LHCN-M2 (cell line): ENCODE results near the gene ABCB9. TPM values are rescaled to one million over a fixed set of nuclear protein-coding genes. Genes with fewer than 3 reads are reported as not detected.
"Not testable (repeated sequence)": the region's sequence is repeated elsewhere in the genome, so short reads cannot be mapped to it uniquely, and the experiment has no call there.

Experiments
- DNase-seq: peaks from one replicate; pipeline ENCODE4 v3.0.0-alpha.2; 2012; ENCODE audit warnings: low read depth
- total RNA-seq: library from RNA; depleted of rRNA; stranded (reverse); fragments of >200 nt; gene quantifications from 2 replicates; pipeline ENCODE4 v1.2.3, GENCODE V29; 2014

The ABCB9 gene
- total RNA-seq, 1 experiment from 2014 or later = 7.8 TPM

DNA sequence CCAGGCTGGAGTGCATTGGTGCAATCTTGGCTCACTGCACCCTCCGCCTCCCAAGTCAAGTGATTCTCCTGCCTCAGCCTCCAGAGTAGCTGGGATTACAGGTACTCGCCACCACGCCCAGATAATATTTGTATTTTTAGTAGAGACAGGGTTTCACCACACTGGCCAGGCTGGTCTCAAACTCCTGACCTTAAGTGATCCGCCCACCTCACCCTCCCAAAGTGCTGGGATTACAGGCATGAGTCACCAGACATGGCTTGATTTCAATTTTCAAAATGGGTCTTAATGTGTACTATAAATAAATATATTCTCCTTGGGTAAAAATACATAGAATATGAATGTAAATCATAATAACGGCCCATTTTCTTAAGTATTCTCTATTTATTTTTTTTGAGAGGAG lies 24.9 kb downstream of the ABCB9 start:
- DNase-seq = peak; percentile 56

DNA sequence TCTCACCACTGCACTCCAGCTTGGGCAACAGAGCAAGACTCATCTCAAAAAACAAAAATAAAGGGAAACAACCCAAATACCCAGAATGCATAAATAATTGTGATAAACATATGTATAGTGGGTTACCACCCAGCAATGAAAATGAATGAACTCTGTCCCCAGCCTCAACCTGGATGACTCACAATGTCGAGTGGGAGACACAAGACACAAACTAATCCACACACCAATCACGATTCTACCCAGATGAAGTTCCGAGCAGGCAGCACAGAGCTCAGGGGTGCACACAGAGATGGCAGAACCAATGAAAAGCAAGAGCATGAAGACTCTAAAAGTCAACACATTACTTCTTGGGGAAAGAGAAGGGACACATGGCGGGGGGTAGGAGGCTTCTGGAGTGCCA lies 27.1 kb downstream of the ABCB9 start:
- no peak for DNase-seq

DNA sequence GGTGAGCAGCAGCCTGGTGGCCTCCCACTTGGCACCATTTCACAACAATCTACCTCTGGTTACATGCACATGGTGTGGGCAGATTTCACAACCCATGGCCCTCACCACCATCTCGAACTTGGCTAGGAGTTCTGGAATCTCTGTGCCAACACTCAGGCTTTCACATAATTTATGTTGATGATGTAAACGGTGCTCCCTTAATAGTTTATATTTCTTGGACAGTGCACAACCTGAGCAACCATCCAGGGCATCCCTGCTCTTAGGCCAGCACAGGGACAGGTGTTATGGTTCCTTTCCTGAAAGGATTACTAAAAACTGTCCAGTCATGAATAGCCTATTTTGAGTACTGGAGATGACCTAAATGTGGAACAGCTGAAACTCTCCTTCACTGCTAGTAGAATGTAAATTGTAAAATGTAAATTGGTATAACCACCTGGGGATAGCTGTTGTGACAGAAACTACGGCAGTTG lies 28.6 kb downstream of the ABCB9 start:
- DNase-seq = peak; percentile 14

DNA sequence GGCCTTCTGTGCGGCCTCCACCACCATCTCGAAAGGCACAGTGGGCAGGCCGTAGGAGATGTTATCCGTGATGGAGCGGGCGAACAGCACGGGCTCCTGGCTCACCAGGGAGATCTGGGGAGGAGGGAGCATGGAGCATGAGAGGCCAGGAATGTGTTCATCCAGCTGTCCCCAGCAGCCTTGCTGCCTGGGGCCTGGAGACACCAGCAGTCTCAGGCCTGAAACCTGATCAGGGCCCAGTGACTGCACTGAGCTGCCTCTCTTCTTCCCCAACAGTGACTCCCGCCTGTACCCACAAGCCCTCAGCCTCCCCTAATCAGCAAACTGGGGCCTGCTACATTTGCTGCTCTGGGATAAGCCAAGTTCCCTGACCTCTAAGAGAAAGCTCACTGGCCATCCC lies 30.9 kb downstream of the ABCB9 start:
- no peak for DNase-seq

DNA sequence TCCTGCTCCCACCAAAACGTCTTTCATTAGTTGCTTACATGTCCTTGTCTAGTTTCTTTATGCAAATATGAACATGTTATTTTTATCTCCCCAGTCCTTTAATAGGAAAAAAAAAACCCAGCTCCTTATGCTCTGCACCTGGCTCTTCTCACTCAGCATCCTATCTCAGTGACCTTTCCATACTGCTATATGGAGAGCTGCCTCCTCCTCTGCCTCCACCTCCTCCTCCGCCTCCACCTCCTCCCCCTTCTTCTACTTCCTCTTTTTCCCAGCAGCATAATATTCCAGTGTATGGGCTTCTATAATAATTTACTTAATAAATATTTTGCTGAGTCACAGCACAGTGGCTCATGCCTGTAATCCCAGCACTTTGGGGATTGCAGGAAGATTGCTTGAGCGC lies 31.5 kb downstream of the ABCB9 start:
- DNase-seq = no peak

DNA sequence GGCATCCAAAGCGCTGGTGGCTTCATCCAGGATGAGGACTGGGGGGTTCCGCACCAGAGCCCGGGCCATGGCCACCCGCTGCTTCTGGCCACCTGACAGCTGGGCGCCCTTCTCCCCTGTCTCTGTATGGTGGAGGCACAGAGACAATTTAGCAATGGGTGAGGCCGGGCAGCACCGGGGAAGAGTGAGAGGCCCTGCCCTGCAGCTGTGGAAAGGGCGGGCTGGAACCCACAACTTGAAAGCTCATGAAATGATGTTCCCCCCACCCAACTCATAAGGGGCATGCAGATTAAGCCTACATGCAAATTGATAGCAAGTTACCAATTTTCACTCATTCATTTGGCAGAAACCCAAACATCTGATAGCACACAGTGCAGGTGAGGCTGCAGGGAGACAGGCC lies 34.1 kb downstream of the ABCB9 start:
- no peak for DNase-seq

DNA sequence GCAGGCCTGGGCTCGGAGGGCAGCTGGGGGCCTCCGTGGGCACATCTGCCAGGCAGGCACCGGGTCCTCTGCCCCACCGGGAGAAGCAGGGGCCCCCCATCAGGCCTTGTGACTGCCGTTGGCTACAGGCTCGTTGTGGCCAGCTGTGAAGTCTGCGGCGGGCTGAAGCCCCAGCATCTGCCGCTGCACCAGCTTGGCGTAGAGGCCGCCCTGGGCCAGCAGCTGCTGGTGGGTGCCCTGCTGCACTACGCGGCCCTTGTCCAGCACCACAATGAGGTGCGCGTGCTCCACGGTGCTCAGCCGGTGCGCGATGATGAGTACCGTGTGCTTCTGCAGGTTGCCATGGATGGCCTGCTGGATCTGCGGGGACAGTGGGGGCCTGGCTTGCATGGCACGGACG lies 36.5 kb downstream of the ABCB9 start:
- no peak for DNase-seq

DNA sequence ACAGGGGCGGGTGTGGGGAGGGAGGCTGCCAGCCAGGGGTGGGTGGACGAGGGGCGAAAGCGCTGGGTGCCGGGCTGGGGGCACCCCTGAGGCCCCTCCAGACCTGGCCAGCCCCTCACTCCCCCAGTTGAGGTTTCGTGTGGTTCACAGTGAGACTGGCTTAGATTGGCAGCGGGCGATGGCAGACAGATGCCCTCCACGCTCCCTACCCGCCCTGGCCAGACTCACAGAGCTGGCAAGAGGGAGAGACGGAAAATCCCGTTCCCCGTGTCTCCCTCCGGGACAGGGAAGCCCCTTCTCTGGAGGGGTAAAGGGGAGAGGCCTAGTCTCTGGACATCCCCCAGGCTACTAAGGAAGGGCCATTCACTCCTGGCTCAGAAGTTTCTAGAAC lies 37.1 kb downstream of the ABCB9 start:
- DNase-seq = no peak

DNA sequence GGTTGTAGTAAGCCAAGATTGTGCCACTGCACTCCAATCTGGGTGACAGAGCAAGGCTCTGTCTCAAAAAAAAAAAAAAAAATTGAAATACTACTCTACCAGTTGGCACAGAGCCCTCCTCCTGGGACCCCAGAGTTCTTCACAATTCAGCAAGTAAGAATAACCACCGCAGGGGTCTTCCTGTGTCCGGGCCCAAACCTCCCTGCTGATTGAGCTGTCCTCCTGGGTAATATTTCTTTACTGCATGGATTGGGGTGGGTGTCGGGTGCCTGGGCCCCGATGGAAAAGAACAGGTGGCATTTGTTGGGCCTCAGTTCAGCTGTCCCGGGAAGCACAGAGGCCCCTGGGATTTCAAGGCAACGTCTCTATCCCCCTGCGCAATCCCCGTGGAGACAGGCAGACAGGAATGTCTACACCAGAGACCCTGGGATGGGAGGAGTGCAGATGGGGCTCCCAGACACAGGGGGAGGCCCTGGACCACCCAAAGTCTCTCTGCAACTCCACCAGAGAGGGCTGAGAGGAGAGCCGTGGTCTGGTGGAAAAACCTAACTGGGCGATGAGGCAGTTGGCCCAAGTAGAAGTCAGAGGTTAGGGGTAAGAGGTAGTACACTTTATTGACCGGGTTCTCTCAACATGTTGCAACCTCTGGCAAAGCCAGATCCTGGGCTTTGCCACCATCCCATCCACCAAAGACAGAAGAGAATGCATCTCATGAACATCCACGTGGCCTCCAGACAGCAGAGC lies 37.7 kb downstream of the ABCB9 start:
- DNase-seq = peak; percentile 69

DNA sequence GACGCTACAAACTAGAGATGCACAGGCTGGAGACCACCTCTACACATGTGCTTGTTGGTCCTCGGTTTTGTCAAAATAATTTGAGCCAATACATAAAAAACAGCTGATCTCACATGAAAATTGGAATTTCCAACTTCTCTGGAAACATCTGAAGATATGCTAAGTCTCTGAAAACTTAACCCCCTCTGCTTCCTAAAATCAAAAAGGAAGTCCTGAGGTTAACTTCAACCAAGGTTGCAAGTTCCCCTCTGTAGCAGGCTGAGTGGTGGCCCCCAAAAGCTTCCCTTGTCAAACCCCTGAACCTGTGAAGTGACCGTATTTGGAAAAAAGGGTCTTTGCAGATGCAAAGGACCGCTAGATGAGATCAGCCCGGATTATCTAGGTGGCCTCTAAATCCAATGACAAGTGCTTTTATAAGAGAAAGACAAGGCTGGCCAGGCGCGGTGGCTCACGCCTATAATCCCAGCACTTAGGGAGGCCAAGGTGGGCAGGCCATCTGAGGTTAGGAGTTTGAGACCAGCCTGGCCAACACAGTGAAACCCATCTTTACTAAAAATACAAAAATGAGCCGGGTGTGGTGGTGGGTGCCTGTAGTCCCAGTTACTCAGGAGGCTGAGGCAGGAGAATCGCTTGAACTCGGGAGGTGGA lies 38.4 kb downstream of the ABCB9 start:
- no peak for DNase-seq

DNA sequence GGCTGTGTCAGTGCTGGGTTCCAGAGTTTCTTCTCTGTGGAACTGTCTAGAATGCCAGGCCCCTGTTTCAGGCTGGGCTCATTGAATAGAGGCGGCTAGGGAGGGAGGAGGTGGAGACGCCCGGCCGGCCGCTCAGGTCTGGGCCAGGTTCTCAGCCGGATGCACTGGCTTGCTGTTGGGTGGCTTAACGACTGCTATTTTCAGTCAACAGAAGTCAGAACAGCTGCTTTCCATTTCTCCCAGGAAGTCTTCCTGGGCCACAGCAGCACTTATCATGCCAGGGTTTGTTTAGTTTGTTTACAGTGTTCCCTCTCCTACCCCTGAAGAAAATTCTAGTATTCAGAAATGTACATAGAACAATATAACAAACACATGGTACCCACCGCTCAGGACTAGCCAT lies 44.3 kb downstream of the ABCB9 start:
- peak; percentile 10 for DNase-seq

DNA sequence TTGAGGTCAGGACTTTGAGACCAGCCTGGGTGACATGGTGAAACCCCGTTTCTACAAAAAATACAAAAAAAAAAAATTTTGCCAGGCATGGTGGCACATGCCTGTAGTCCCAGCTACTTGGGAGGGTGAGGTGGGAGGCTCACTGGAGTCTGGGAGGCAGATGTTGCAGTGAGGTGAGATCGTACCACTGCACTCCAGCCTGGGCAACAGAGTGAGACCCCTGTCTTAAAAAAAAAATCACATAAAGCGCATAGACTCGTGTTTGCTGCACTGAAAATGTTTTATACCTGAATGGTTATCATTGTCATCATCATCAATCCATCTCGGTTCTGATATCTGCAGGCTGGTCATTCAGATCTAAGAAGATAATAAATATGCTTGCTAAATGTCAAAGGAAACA lies 45.6 kb downstream of the ABCB9 start:
- DNase-seq = no peak

DNA sequence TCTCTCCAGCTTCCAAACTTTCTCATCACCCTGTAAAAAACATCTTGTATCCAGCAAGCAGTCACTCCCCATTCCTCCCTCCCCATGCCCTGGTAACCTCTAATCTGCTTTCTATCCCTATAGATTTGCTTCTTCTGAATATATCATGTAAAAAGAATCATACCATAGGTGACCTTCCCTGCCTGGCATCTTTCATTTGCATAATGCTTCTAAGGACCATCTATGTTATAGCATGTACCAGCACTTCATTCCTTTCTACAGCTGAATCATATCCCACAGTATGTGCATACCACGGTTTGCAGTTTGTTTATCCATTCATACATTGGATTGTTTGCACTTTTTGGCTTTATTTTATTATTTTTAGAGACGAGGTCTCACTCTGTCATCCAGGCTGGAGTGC lies 47.4 kb downstream of the ABCB9 start:
- DNase-seq = no peak

DNA sequence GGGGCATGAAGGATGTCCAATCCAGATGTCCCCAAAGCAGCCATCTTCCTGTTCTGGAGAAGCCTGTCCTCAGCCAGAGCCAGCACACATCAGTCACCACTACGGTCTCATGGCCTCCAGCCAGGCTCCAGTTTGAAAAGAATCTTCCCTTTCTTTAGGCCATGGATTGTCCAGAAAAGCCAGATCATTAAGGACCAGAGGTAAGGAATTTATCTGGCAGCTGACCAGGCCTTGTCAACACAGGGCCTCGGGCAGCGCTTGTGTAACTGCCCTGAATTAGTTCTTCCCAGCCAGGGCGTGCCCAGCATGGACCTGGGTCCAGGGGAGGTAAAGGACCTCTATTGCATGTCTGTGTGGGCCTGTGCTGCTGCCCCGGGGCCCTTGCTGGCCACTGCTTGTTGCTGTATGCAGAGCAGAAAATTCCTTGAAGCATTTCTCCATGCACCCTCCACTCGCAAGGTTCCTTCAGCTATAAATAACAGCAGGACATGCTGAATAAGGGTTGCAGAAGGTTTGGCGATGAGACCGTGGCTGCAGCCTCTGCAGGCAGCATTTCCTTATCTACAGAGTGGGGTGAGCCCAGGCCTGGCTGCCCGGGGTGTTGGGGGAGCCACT lies 48.6 kb downstream of the ABCB9 start:
- DNase-seq = peak; percentile 22

DNA sequence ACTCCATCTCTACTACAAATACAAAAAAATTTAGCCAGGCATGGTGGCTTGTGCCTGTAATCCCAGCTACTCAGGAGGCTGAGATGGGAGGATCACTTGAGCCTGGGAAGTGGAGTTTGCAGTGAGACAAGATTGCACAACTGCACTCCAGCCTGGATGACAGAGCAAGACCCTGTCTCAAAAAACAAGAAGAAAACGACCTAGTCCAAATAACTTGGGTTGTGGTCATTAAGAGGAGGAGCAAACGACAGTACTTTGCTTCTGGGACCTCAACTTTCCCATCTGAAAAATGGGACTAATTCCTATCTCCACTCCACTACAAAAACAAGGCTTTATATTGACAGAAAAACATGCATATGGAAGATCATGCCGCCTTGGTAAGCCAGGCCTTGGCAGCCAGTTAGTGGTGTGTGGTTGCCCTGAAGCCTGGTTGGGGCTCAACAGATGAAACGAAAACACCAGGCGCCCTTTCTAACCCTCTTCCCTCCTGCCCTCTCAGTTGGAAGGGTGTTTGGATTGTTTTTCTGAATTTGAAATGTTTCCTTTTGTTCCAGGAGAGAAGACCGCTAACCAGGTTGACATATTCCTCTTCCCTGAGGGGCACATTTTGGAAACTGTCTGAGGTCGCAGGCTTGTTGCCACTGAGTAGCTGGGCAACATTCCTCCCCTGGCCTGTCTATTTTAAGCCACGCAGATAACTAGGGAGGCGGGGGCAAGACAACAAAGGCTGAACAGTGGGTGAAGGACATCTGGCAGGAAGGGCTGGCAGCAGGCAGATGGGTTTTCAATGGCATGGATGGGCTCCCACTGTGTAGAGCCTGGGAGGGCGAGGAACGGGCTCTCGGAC lies 56.6 kb downstream of the ABCB9 start:
- DNase-seq = peak; percentile 12

DNA sequence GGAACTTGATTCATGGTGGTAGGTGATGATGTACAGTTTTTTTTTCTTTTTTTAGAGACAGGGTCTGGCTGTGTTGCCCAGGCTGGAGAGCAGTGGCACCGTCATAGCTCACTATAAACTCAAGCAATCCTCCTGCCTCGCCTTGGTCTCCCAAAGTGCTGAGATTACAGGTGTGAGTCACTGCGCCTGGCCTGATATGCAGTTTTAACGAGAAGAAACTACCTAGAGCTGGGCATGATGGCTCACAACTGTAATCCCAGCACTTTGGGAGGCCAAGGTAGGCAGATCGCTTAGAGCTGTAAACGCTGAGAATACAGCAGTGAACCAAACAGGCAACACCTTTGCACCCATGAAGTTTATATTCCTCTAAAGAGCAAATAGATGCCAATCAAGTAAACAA lies 57.3 kb downstream of the ABCB9 start:
- DNase-seq = no peak

DNA sequence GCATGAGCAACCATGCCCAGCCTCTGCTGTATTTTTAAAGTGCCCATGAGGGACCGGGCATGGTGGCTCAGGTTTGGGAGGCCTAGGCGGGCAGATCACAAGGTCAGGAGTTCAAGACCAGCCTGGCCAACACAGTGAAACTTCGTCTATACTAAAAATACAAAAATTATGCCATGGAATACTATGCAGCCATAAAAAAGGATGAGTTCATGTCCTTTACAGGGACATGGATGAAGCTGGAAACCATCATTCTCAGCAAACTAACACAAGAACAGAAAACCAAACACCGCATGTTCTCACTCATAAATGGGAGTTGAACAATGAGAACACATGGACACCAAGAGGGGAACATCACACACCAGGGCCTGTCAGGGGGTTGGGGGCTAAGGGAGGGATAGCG lies 61.0 kb downstream of the ABCB9 start:
- DNase-seq = not testable (repeated sequence)

DNA sequence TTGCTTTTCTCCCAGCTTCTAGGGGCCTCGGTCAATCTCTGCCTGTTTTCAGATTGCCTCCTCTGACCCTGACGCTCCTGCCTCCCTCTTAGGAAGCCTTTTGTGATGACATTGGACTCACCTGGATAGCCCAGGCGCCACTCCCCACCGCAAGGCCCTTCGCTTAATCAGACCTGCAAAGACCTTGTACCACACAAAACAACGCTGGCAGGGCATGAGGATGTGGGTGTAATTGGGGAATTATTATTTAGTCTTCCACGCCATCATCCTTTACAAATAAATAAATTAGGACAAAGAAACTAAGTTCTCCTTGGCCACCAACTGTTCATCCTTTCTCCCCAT lies 62.6 kb downstream of the ABCB9 start:
- no peak for DNase-seq

DNA sequence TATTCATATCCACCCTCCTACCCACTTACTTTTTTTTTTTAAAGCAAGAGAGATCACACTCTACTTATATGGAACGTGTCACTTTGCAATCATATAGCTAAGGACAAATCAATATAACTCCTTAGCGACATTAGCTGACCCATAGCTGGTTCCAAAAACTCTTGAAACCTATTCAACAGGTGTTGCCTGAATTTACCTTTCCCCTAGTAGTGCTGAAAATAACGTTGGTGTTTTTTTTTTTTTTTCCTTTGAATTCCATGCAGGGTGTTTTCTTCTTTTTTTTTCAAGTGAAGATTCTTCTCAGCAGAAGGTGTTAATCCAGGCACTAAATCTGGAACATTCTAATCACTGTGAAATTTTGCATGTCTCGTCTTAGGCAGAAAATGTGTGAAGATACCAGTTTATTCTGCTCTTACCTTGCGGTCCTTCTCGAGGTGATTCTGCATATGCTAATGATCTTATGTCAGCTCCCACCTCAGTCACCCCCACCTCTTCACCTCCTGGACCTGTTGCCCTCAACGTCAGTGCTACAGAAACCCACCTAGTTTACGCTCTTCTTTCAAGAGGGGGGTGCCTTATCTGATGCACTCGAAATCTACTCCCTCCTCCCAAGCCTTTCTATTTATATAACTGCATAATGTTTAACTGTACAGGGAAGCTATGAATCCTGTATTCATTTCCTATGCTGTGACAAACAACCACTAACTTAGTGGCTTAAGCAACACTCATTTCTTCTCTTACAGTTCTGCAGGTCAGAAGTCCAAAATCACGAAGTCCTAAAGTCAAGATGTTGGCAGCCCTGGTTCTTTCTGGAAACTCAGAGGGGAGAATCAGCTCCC lies 63.2 kb downstream of the ABCB9 start:
- DNase-seq = no peak

DNA sequence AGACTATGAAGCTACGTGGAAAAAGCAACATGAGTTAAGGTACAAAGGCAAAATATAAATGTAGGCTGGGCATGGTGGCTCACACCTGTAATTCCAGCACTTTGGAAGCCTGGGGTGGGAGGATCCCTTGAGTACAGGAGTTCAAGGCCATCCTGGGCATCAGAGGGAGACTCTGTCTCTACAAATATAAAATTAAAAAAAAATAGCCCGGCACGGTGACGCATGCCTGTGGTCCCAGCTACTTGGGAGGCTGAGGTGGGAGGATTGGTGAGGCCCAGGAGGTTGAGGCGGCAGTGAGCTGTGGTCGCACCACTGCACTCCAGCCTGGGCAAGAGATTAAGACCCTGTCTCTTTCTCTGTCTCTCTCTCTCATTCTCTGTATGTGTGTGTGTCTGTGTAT lies 66.4 kb downstream of the ABCB9 start:
- no peak for DNase-seq

DNA sequence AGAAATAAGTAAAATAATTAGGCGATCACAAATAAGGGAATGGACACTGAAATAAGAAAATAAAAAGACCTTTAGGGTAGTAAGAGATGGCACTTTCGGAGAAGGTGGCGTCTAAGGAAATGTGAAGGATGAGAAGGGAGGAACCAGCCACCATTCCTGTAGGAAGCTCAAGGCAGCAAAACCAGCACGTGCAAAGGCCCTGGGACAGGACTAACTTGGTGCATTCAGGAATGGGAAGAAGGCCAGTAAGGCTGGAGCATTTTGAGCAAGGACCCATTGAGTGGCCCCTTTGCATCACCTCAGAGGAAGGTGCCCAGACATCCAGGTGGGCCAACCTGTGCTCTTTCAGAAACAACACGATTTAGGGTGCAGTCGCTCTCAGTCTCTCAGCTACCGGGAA lies 69.6 kb downstream of the ABCB9 start:
- DNase-seq = no peak
